Breast epithelium (tissue), 3 donors: ENCODE data around the gene TMPRSS6.

Source experiments
- POLR2A ChIP-seq: fragments of 450-650 bp; IDR thresholded peaks from one replicate; pipeline ENCODE4 v1.6.1; 2016; ENCODE audit warnings: antibody characterized with exemption, mild to moderate bottlenecking, moderate library complexity
- POLR2AphosphoS5 ChIP-seq, 3 donors: sonication (generic); formaldehyde crosslinking; IDR thresholded peaks; one replicate each; pipeline ENCODE4 v1.6.1; 2017; ENCODE audit warnings: antibody characterized with exemption in 3 of 3
- TF ChIP-seq, protein P1 (sequence below), 3 donors: fragments of 450-650 bp; IDR thresholded peaks; one replicate each; pipeline ENCODE4 v1.5.1; 2016 to 2017; ENCODE audit warnings: antibody characterized with exemption in 3 of 3, mild to moderate bottlenecking in 3 of 3, moderate library complexity in 3 of 3

DNA sequence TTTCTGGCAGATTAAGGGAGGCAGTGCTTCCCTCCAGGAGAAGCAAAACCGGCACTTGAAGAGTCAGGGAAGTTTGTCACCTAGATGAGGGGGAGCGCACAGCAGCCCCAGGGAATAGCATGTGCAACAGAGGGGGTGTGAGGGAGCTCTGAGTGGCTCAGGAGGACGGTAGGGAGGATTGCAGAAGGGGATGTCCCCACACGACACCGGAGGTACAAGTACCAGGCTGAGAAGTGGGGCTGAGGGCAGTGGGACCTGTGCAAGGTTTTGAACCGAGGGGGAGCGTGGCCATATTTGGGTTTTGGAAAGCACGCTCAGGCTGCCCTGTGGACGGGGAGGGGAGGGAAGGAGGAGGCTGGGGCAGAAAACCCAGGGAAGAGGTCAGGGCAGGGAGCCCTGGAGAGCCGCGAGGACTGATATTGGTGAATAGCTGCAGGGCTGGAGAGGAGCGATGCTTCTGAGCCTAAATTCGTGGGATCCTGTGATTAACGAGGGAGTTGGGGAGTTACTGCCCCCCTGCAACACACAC is 17.9 kb upstream of the TMPRSS6 start:
- TF ChIP-seq POLR2A (no peak), POLR2AphosphoS5 (IDR thresholded peaks at IDR 0.05) (no peak)
- TF ChIP-seq, protein P1, sequence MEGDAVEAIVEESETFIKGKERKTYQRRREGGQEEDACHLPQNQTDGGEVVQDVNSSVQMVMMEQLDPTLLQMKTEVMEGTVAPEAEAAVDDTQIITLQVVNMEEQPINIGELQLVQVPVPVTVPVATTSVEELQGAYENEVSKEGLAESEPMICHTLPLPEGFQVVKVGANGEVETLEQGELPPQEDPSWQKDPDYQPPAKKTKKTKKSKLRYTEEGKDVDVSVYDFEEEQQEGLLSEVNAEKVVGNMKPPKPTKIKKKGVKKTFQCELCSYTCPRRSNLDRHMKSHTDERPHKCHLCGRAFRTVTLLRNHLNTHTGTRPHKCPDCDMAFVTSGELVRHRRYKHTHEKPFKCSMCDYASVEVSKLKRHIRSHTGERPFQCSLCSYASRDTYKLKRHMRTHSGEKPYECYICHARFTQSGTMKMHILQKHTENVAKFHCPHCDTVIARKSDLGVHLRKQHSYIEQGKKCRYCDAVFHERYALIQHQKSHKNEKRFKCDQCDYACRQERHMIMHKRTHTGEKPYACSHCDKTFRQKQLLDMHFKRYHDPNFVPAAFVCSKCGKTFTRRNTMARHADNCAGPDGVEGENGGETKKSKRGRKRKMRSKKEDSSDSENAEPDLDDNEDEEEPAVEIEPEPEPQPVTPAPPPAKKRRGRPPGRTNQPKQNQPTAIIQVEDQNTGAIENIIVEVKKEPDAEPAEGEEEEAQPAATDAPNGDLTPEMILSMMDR (IDR thresholded peaks at IDR 0.05) = no peak
